ENCODE measurements around the gene NACAD.
A peak's percentile ranks its signal among the peaks of the same experiment; 100 is the strongest.

Gene NACAD

GRCh38 chr7:45089341-45089891 is 647 bp upstream of the NACAD start:
- peak; percentile 83 for DNase-seq

GRCh38 chr7:45088146-45088701 is 545 bp downstream of the NACAD start:
- DNase-seq = no peak

GRCh38 chr7:45087301-45088145 is 1.2 kb downstream of the NACAD start:
- DNase-seq = no peak

DNA sequence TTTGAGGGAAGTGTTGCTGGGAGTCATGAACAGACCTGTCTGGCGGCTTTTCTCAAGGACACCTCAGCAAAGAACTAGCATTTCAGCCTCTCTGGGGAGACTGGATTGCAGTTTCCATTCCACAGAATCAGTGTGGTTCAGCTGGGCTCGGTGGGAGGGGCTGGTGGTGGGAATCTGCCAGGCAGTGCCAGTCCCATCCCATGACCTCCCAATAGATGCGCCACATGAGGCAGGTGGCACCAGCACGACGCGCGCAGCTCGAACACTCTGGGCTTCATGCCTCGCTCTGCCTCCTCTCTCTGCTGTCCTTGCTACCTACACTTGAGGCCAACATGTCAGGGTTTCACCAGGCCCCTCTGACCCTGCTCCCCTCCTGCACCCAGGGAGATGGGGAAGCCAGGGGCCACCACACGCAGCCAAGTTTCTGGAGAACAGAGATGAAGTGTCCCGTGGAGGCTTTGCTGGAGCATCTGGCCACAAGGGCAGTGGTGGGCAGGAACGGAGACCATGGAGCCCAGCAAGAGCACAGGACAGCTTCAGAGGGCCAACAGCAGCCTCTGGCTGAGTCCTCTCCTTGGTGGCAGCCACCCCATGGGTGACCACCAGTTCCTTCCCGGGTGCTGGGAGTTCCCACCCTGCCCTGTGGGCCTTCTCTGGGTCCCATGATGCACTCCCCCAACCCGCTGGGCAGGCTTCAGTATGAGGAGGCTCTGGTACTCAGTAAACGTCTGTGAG is 2.3 kb downstream of the NACAD start:
- peak; percentile 41 for DNase-seq

GRCh38 chr7:45085619-45086200 is 3.1 kb downstream of the NACAD start:
- DNase-seq = no peak

GRCh38 chr7:45084901-45085618 is 3.7 kb downstream of the NACAD start:
- no peak for DNase-seq

- no peak for DNase-seq
Measured at GRCh38 chr7:45084336-45084735, 4.4 kb downstream of the NACAD start.

DNA sequence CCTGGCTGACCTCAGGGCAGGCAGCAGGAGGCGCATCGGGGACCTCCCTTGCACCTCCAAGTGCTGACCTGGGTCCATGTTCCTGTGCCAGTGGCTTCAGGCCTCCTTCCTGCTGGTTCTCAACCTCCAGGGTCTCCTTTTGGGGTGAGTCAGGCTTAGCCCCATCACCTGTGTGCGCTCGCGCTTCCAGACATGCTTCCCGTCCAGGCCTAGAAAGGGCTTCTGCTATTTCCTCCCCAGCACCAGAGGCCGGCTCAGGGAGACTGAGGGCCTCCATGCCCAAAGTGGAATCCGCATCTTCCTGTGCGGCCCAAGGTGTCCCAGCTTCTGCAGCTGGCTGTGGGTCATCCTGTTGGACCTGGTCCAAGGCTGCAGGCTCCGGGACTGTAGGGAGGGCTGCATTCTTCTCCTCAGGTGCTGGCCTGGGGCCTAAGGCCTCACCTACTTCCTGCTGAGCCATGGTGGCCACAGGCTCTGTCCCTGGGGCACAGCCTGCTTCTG is 5.9 kb downstream of the NACAD start:
- DNase-seq = no peak

DNA sequence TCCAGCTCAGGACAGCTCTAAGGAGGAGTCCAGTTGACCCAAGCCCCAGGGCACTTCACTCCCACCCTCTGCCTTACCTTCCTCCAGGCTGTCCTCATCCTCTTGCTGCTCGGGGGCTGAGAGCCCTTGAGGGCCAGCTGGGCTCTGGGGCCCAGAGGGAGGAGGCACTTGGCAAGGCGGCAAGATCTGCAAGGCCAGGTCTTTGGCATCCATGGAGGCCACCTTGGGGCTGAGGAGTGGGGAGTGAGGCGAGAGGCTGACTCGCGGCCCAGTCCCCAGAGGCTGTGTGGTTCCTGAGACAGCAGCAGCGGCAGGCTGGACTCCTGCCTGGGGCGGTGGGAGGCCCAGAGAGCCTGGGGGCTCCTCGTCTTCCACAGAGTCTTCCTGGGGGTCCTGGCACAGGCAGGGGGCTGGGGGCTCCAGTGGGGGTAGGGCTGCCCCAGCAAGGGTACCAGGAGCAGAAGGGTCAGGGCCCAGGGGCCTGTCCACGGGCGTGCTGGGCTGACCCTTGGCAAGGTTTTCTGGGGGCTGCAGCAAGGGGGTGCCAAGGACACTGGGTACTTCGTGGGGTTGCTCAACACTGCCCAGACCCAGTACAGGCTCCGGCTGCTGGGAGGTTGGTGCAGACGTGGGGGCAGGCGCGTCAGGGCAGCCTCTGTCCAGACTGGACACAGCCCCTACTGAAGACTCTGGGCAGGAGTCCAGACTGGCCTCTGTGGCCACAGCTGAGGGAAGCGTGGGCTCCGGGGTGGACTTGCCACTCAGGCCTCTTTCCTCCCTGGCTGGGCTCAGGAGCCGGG is 6.5 kb downstream of the NACAD start:
- no peak for DNase-seq

DNA sequence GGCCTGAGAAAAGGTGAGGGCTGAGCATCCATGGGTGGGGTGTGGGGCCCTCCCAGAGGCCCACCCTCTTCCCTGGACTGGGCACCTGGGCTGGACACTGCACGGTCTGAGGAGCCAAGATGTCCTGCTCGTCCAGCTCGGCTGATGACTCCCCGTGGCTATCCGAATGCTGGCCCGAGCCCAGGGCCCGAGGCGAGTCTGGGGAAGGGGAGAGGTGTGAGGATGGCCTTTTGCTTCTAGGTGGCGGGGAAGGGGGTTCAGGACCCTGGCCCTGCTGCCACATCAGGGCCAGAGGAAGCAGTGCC is 7.1 kb downstream of the NACAD start:
- no peak for DNase-seq

GRCh38 chr7:45080958-45081669 is 7.7 kb downstream of the NACAD start:
- no peak for DNase-seq

DNA sequence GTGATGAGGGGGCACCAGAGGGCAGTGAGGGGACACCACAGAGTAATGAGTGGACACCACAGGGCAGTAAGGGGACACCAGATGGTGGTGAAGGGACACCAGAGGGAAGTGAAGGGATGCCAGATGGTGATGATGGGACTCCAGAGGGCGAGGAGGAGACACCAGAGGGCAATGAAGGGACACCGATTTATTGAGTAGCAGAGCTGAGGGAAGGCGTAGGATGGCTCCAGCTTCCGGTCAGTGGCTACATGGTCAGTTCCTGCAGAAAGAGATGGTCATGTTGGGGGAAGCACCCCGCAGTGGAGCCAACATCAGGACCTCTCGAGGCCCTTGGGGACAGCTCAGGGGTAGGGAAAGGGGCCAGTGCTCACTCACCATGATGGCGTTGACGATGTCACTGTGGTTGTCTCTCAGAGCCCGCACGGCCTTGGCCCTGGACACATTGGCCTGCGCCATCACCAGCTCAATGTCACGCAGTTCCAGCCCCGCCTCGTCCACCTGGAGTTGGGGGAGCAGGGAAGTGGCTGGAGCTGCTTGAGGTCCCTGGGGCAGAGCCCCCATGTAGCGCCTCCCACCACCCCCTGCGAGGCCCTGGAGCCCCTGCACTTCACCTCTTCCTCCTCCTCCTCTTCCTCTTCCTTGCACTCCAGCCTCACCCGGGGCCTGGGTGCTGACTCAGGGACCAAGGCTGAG is 8.4 kb downstream of the NACAD start:
- no peak for DNase-seq

DNA sequence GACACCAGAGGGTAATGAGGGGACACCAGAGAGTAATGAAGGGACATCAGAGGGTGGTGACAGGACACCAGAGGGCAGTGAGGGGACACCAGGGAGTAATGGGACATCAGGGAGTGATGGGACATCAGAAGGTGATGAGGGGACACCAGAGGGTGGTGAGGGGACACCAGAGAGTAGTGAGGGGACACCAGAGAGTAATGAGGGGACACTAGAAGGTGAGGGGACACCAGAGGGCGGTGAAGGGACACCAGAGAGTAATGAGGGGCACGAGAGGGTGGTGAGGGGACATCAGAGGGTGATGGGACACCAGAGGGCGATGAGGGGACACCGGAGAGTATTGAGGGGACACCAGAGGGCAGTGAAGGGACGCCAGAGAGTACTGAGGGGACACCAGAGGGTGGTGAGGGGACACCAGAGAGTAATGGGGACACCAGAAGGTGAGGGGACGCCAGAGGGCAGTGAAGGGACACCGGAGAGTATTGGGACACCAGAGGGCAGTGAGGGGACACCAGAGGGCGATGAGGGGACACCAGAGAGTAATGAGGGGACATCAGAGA is 10.6 kb downstream of the NACAD start:
- DNase-seq = no peak

DNA sequence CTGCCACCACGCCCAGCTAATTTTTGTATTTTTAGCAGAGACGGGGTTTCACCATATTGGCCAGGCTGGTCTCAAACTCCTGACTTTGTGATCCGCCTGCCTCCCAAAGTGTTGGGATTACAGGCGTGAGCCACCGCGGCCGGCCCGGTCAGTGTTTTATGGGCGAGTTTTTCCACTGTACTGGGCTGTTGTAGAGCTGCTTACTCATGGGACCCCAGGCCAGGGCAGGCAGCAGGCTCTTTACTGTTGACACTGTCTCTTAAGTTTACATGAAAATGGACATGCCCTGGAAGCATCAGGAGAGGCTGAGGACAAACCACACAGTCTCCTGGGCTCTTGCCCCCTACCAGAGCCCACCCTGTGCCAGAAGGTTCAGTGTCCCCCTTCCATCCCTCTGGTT is 11.2 kb downstream of the NACAD start:
- DNase-seq = no peak

DNA sequence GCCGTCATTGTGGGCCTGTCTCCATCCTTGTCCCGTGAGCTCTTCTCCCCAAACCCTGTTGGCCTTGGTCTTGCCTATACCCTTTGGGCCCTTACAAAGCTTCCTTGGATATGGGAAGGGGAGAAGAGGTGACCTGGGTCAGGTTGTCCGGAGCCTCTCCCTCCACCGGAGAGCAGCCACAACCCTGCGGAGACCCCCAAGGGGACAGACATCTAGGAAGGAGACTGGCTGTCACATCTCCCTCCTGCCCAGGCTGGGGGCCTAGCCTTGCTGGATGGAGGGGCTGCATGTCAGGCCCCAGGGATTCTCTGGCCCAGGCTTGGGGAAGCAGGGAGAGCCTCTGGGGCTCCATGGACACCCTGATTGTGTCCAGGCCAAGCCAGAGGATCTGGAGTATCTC is 11.8 kb downstream of the NACAD start:
- DNase-seq = no peak

DNA sequence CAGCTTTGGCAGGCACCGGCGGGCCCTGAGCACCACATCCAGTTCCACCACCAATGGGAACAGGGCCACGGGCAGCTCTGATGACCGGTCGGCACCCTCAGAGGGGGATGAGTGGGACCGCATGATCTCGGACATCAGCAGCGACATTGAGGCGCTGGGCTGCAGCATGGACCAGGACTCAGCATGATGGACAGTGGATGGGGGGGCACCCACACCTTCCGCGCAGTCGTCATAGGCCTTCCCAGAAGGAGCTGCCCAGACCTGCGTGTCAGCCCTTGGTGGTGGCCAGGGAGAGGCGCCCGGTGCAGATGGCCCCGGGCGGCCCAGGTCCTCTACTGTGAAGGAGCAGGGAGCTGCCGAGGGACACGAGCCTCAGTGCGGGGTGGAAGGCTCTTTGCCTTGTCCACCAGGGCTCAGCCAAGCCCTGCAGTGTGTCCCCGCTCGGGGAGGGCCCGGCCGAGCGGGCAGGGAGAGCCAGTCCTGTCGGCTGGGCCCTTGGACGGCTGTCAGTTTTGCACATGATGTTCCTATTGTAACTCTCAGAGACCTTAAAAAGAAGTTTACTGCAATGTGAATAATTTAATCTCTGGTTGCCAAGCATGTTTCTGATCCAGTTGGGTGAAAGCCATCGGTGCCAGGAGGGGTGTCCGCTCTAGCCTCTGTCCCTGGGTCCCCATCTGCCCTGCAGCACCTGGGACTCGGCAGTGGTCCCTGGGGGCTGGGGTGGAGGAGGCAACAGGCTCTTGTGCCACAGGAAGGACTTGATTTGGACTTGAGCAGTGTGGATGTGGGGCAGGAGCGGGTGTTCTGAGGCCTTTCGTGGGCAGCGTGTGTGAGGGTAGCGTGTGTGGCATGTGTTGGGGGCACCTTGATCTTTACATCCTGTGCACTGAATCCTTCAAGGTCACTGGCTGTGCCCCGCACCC is 12.6 kb downstream of the NACAD start:
- DNase-seq = no peak

DNA sequence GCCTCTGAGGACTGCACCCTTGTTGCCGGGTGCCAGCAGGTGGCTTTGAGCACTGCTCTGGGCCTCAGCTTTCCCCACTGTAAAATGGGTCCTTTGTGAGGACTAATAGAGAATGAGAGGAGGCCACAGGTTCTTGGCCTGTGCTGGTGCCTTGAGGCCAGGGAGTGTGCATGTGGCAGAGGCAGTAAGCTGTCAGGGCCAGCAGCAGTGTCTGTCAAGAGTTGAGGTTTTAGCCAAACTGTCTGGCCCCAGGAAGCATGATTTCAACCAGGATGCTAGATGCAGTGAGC is 13.5 kb downstream of the NACAD start:
- DNase-seq = no peak

GRCh38 chr7:45074528-45075354 is 14.0 kb downstream of the NACAD start:
- no peak for DNase-seq

Measured in DMS79 treated with DMSO at 0.1 percent for 48 hours (cell line).